Measurements from ENCODE around the gene SLC25A5. TPM values are rescaled to one million over a fixed set of nuclear protein-coding genes. Genes with fewer than 3 reads are reported as not detected.
"Not testable (repeated sequence)": the region's sequence is repeated elsewhere in the genome, so short reads cannot be mapped to it uniquely, and the experiment has no call there.

The SLC25A5 gene
- total and polyA plus RNA-seq, 10 donors, result 146 to 256 (median 232) TPM

GRCh38 chrX:119492463-119492862 lies 24.2 kb downstream of the SLC25A5 start:
- Histone ChIP-seq H3K27ac (no peak overlapping the region), H3K27me3 (replicated peaks in 1 of 7) (no peaks in the 10 kb centered on the region), H3K36me3 (no peaks in the 10 kb centered on the region), H3K4me1 (peaks cover 0 to 14% (median 0%) of the 10 kb centered on the region in 6 donors), H3K9me3 (no peaks in the 10 kb centered on the region), H3K4me3 (no peak overlapping the region)
- intact Hi-C loops (cut with DNase I; ENCODE audit: low total_unique reads), result no loop called here
- DNase-seq, result no peak
- no peak for TF ChIP-seq POLR2AphosphoS5 (IDR thresholded peaks at IDR 0.05)
- 80 to 95% (median 90%) methylated on average over 2 of the region's 2 CpGs for WGBS, 5 donors

GRCh38 chrX:119493851-119494495 lies 25.7 kb downstream of the SLC25A5 start:
- intact Hi-C loops (cut with DNase I; ENCODE audit: low total_unique reads); H3K9me3 ChIP-seq; H3K27me3 ChIP-seq (replicated peaks in 1 of 7); H3K4me3 ChIP-seq; H3K36me3 ChIP-seq; H3K27ac ChIP-seq; DNase-seq: not testable (repeated sequence)
- 78 to 96% (median 80%) methylated on average over 5 to 10 of the region's 10 CpGs for WGBS, 5 donors
- H3K4me1 ChIP-seq, result peaks cover 0 to 10% (median 0%) of the 10 kb centered on the region in 6 donors

- intact Hi-C loops (cut with DNase I; ENCODE audit: low total_unique reads), result no loop called here
- no peak overlapping the region for H3K27ac ChIP-seq
- H3K27me3 ChIP-seq (replicated peaks in 1 of 7), result no peaks in the 10 kb centered on the region
- H3K4me3 ChIP-seq, result no peak overlapping the region
- no peaks in the 10 kb centered on the region for H3K9me3 ChIP-seq
- WGBS, 5 donors, result 48 to 55% (median 52%) methylated on average over 3 to 10 of the region's 10 CpGs
- DNase-seq, result no peak
- no peaks in the 10 kb centered on the region for H3K36me3 ChIP-seq
- TF ChIP-seq CTCF (IDR thresholded peaks at IDR 0.05 in 8 of 11, conservative IDR thresholded peaks at IDR 0.05 in 3 of 11), result no peak
- no peak for TF ChIP-seq POLR2A (IDR thresholded peaks at IDR 0.05)
- no peak for TF ChIP-seq POLR2AphosphoS5 (IDR thresholded peaks at IDR 0.05)
- H3K4me1 ChIP-seq, result peaks cover 0 to 10% (median 0%) of the 10 kb centered on the region in 6 donors
These were observed 27.8 kb downstream of the SLC25A5 start for GRCh38 chrX:119495734-119496726.

- no peak overlapping the region for H3K27ac ChIP-seq
- no peaks in the 10 kb centered on the region for H3K27me3 ChIP-seq (replicated peaks in 1 of 7)
- WGBS, 5 donors, result 0 to 43% (median 27%) methylated on average over 1 of the region's 1 CpG
- intact Hi-C loops (cut with DNase I; ENCODE audit: low total_unique reads), result no loop called here
- no peak overlapping the region for H3K4me3 ChIP-seq
- no peak for DNase-seq
- TF ChIP-seq POLR2A (IDR thresholded peaks at IDR 0.05) (no peak), POLR2AphosphoS5 (IDR thresholded peaks at IDR 0.05) (no peak), CTCF (IDR thresholded peaks at IDR 0.05 in 8 of 11, conservative IDR thresholded peaks at IDR 0.05 in 3 of 11) (no peak)
- H3K4me1 ChIP-seq, result peaks cover 0 to 12% (median 0%) of the 10 kb centered on the region in 6 donors
- no peaks in the 10 kb centered on the region for H3K36me3 ChIP-seq
- H3K9me3 ChIP-seq, result no peaks in the 10 kb centered on the region
These were observed 28.9 kb downstream of the SLC25A5 start for GRCh38 chrX:119497185-119497584.
